WTC11 (cell line): ENCODE data around the gene DNAJB2. TPM values are rescaled to one million over a fixed set of nuclear protein-coding genes. Genes with fewer than 3 reads are reported as not detected.

Experiments used
- ATAC-seq: fragments of 200-7000 bp; cut with Tn5 transposase; 2 replicates; pipeline ENCODE4 v1.10.0; 2021; ENCODE audit warnings: mild to moderate bottlenecking, moderate library complexity
- CTCF ChIA-PET: fragments of 300-600 bp; sonication (Branson Sonifier 250); formaldehyde crosslinking; loops from one replicate; lab custom pipeline; 2021; ENCODE audit warnings: antibody characterized with exemption; lab: Charles Lee
- POLR2A ChIA-PET: fragments of 350-600 bp; sonication (Branson Sonifier 250); formaldehyde crosslinking; loops from one replicate; lab custom pipeline; 2021; ENCODE audit warnings: antibody characterized with exemption; lab: Charles Lee
- DNase-seq: peaks from one replicate; pipeline ENCODE4 v3.0.0; 2021; ENCODE audit warnings: low spot score
- H3K27ac Mint-ChIP-seq: 2 replicates; pipeline ENCODE4 v1.8.0; 2021; ENCODE audit warnings: mixed read lengths
- H3K27me3 Mint-ChIP-seq: 2 replicates; pipeline ENCODE4 v1.8.0; 2021; ENCODE audit warnings: low read depth, mild to moderate bottlenecking, moderate library complexity, mixed read lengths
- H3K36me3 Mint-ChIP-seq: 2 replicates; pipeline ENCODE4 v1.8.0; 2021; ENCODE audit warnings: mixed read lengths
- H3K4me1 Mint-ChIP-seq: 2 replicates; pipeline ENCODE4 v1.8.0; 2022; ENCODE audit warnings: mixed read lengths
- H3K4me3 Mint-ChIP-seq: 2 replicates; pipeline ENCODE4 v1.8.0; 2021; ENCODE audit warnings: mild to moderate bottlenecking, moderate library complexity, mixed read lengths
- H3K9me3 Mint-ChIP-seq: 2 replicates; pipeline ENCODE4 v1.8.0; 2021; ENCODE audit warnings: mixed read lengths
- ATF1 ChIP-seq: sonication (generic); formaldehyde crosslinking; IDR thresholded peaks from 2 replicates; pipeline ENCODE4 v1.8.1; 2023; ENCODE audit warnings: mild to moderate bottlenecking, moderate library complexity, missing genetic modification reagents
- GRHL2 ChIP-seq: fragments of 250-450 bp; sonication (Bioruptor Pico); IDR thresholded peaks from 2 replicates; pipeline ENCODE4 v1.8.0; 2022; ENCODE audit warnings: mild to moderate bottlenecking, moderate library complexity; ENCODE audit not compliant: insufficient replicate concordance, severe bottlenecking
- GTF2I ChIP-seq: fragments of 250-450 bp; sonication (Bioruptor Pico); conservative IDR thresholded peaks from 2 replicates; pipeline ENCODE4 v1.4.0; 2021; ENCODE audit warnings: mild to moderate bottlenecking
- IRF2 ChIP-seq: sonication (generic); formaldehyde crosslinking; IDR thresholded peaks from 2 replicates; pipeline ENCODE4 v1.8.0; 2022; ENCODE audit warnings: low read depth, missing genetic modification reagents, borderline replicate concordance
- JUN ChIP-seq: sonication (generic); formaldehyde crosslinking; IDR thresholded peaks from 2 replicates; pipeline ENCODE4 v1.8.0; 2023; ENCODE audit warnings: mild to moderate bottlenecking, missing genetic modification reagents
- KAT7 ChIP-seq: sonication (generic); formaldehyde crosslinking; IDR thresholded peaks from 2 replicates; pipeline ENCODE4 v1.8.1; 2023; ENCODE audit warnings: missing genetic modification reagents, mild to moderate bottlenecking, borderline replicate concordance
- NFATC4 ChIP-seq: fragments of 250-450 bp; sonication (Bioruptor Pico); IDR thresholded peaks from 2 replicates; pipeline ENCODE4 v1.9.0; 2021; ENCODE audit warnings: mild to moderate bottlenecking
- NFYB ChIP-seq: sonication (generic); formaldehyde crosslinking; conservative IDR thresholded peaks from 2 replicates; pipeline ENCODE4 v1.8.0; 2022; ENCODE audit warnings: low read depth, missing genetic modification reagents
- OVOL2 ChIP-seq: fragments of 250-450 bp; sonication (Bioruptor Pico); IDR thresholded peaks from 2 replicates; pipeline ENCODE4 v1.9.0; 2021; ENCODE audit warnings: mild to moderate bottlenecking, borderline replicate concordance
- RORB ChIP-seq: fragments of 250-450 bp; sonication (Bioruptor Pico); IDR thresholded peaks from 2 replicates; pipeline ENCODE4 v1.9.0; 2021; ENCODE audit warnings: mild to moderate bottlenecking
- TCF7 ChIP-seq: sonication (generic); formaldehyde crosslinking; IDR thresholded peaks from 2 replicates; pipeline ENCODE4 v1.8.0; 2022; ENCODE audit warnings: mild to moderate bottlenecking, low read depth, missing genetic modification reagents, moderate library complexity
- ZNF263 ChIP-seq: sonication (generic); formaldehyde crosslinking; IDR thresholded peaks from 2 replicates; pipeline ENCODE4 v1.8.1; 2022; ENCODE audit warnings: low read depth, mild to moderate bottlenecking, moderate library complexity, missing genetic modification reagents
- ZNF671 ChIP-seq: fragments of 250-450 bp; sonication (Bioruptor Pico); IDR thresholded peaks from 2 replicates; pipeline ENCODE4 v1.8.0; 2021; ENCODE audit warnings: mild to moderate bottlenecking
- total RNA-seq: library from RNA; stranded (reverse); gene quantifications from 3 replicates; pipeline ENCODE4 v1.2.3, GENCODE V29; 2021
- TF ChIP-seq, protein P1 (sequence below): fragments of 250-450 bp; sonication (Bioruptor Pico); IDR thresholded peaks from 2 replicates; pipeline ENCODE4 v1.9.0; 2021; ENCODE audit warnings: mild to moderate bottlenecking, borderline replicate concordance
- TF ChIP-seq, protein P2 (sequence below): sonication (generic); formaldehyde crosslinking; IDR thresholded peaks from 2 replicates; pipeline ENCODE4 v1.8.1; 2023; ENCODE audit warnings: mild to moderate bottlenecking, moderate library complexity, missing genetic modification reagents
- TF ChIP-seq, protein P3 (sequence below): sonication (generic); formaldehyde crosslinking; IDR thresholded peaks from 2 replicates; pipeline ENCODE4 v1.8.0; 2023; ENCODE audit warnings: mild to moderate bottlenecking, missing genetic modification reagents
- TF ChIP-seq, protein P4 (sequence below): sonication (generic); formaldehyde crosslinking; IDR thresholded peaks from 2 replicates; pipeline ENCODE4 v1.8.0; 2022; ENCODE audit warnings: mild to moderate bottlenecking, missing genetic modification reagents
- TF ChIP-seq, protein P5 (sequence below): fragments of 250-450 bp; sonication (Bioruptor Pico); IDR thresholded peaks from 2 replicates; pipeline ENCODE4 v1.9.0; 2021; ENCODE audit warnings: mild to moderate bottlenecking
- TF ChIP-seq, protein P6 (sequence below): fragments of 200-600 bp; IDR thresholded peaks from 2 replicates; pipeline ENCODE4 v1.8.0; 2022; ENCODE audit warnings: antibody characterized with exemption
- TF ChIP-seq, protein P7 (sequence below): sonication (generic); formaldehyde crosslinking; IDR thresholded peaks from 2 replicates; pipeline ENCODE4 v1.8.0; 2022; ENCODE audit warnings: mild to moderate bottlenecking, missing genetic modification reagents

DNAJB2 gene
- total RNA-seq, 1 experiment from 2014 or later: 36.1 TPM

DNA sequence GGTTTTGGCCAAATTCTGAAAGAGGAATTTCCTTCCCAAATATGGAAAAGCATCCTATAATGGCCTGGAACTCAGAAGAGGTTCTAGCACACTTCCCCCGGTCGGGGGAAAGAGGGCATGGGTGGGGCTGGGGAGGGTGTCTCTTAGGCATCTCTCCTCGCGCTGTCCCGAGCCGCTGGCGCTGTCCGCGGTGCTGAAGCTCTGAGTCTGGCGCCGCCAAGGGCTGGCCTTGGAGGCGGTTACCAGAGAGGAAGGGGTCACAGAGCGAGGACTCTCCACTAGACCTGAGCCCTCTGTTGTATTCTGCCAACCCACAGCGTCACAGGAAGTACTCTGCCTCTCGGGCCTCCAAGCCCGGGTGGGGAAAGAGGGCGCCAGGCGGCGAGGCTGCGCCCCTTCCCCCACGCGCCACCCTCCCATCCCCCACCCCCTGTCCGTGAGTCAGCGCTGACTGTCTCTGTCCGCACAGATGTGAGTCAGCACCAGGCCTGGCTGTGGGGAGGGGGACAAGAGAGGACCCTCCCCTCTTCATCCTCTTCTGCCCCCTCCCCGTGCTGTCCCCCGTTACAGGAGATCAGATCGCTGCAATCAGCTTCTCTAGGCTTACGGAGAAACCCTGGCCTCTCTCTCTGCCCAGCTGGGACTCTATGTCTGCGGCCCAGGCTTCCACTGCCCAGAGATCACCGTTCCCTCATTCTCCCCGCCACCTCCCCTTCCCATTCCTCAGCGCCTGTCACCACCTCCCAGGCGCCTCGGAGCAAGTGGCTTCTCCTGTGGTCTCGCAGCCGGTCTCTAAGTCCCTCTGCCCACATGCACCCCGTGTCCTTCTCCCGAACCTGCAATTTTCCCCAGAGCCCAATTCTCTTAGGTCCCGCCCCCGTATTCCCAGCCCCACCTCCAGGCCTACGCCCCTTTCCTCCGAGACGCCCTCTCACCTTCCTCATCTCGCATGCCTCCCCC, 29.3 kb downstream of the DNAJB2 start:
- ChIA-PET CTCF (interaction anchor here (0.9 to 2.4 kb wide), 13 partner anchors 10 to 328 kb away, joined by 3 to 19 read pairs (median 5); no protein-coding TSS in a partner anchor), POLR2A (interaction anchor here (0.7 kb wide), 1 partner anchor 22 kb away, joined by 3 read pairs; no protein-coding TSS in a partner anchor)
- ATAC-seq (peak; percentile 75), DNase-seq (peak; percentile 94)
- Mint-ChIP-seq H3K4me3 (peak overlapping the region; percentile 85), H3K36me3 (no peaks in the 10 kb centered on the region), H3K9me3 (peaks cover 3% of the 10 kb centered on the region), H3K4me1 (peaks cover 22% of the 10 kb centered on the region), H3K27me3 (peaks cover 63% of the 10 kb centered on the region), H3K27ac (no peak overlapping the region)
- TF ChIP-seq ZNF263 (CRISPR knock-in tag) (no peak), ZNF671 (CRISPR knock-in tag) (no peak), IRF2 (CRISPR knock-in tag) (no peak), KAT7 (peak; percentile 77; the same call in 1 of the 2 replicates), GTF2I (CRISPR knock-in tag) (no peak), NFYB (no peak), RORB (CRISPR knock-in tag) (no peak), ATF1 (CRISPR knock-in tag) (peak; percentile 56; the same call in 1 of the 2 replicates), GRHL2 (CRISPR knock-in tag) (no peak), NFATC4 (no peak), TCF7 (CRISPR knock-in tag) (peak; percentile 92), OVOL2 (CRISPR knock-in tag) (no peak), JUN (peak; percentile 96)
- TF ChIP-seq, protein P1, sequence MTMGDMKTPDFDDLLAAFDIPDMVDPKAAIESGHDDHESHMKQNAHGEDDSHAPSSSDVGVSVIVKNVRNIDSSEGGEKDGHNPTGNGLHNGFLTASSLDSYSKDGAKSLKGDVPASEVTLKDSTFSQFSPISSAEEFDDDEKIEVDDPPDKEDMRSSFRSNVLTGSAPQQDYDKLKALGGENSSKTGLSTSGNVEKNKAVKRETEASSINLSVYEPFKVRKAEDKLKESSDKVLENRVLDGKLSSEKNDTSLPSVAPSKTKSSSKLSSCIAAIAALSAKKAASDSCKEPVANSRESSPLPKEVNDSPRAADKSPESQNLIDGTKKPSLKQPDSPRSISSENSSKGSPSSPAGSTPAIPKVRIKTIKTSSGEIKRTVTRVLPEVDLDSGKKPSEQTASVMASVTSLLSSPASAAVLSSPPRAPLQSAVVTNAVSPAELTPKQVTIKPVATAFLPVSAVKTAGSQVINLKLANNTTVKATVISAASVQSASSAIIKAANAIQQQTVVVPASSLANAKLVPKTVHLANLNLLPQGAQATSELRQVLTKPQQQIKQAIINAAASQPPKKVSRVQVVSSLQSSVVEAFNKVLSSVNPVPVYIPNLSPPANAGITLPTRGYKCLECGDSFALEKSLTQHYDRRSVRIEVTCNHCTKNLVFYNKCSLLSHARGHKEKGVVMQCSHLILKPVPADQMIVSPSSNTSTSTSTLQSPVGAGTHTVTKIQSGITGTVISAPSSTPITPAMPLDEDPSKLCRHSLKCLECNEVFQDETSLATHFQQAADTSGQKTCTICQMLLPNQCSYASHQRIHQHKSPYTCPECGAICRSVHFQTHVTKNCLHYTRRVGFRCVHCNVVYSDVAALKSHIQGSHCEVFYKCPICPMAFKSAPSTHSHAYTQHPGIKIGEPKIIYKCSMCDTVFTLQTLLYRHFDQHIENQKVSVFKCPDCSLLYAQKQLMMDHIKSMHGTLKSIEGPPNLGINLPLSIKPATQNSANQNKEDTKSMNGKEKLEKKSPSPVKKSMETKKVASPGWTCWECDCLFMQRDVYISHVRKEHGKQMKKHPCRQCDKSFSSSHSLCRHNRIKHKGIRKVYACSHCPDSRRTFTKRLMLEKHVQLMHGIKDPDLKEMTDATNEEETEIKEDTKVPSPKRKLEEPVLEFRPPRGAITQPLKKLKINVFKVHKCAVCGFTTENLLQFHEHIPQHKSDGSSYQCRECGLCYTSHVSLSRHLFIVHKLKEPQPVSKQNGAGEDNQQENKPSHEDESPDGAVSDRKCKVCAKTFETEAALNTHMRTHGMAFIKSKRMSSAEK: no peak
- TF ChIP-seq, protein P2, sequence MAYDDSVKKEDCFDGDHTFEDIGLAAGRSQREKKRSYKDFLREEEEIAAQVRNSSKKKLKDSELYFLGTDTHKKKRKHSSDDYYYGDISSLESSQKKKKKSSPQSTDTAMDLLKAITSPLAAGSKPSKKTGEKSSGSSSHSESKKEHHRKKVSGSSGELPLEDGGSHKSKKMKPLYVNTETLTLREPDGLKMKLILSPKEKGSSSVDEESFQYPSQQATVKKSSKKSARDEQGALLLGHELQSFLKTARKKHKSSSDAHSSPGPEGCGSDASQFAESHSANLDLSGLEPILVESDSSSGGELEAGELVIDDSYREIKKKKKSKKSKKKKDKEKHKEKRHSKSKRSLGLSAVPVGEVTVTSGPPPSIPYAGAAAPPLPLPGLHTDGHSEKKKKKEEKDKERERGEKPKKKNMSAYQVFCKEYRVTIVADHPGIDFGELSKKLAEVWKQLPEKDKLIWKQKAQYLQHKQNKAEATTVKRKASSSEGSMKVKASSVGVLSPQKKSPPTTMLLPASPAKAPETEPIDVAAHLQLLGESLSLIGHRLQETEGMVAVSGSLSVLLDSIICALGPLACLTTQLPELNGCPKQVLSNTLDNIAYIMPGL (CRISPR knock-in tag): no peak
- TF ChIP-seq, protein P3, sequence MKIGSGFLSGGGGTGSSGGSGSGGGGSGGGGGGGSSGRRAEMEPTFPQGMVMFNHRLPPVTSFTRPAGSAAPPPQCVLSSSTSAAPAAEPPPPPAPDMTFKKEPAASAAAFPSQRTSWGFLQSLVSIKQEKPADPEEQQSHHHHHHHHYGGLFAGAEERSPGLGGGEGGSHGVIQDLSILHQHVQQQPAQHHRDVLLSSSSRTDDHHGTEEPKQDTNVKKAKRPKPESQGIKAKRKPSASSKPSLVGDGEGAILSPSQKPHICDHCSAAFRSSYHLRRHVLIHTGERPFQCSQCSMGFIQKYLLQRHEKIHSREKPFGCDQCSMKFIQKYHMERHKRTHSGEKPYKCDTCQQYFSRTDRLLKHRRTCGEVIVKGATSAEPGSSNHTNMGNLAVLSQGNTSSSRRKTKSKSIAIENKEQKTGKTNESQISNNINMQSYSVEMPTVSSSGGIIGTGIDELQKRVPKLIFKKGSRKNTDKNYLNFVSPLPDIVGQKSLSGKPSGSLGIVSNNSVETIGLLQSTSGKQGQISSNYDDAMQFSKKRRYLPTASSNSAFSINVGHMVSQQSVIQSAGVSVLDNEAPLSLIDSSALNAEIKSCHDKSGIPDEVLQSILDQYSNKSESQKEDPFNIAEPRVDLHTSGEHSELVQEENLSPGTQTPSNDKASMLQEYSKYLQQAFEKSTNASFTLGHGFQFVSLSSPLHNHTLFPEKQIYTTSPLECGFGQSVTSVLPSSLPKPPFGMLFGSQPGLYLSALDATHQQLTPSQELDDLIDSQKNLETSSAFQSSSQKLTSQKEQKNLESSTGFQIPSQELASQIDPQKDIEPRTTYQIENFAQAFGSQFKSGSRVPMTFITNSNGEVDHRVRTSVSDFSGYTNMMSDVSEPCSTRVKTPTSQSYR: peak; percentile 92
- TF ChIP-seq, protein P4, sequence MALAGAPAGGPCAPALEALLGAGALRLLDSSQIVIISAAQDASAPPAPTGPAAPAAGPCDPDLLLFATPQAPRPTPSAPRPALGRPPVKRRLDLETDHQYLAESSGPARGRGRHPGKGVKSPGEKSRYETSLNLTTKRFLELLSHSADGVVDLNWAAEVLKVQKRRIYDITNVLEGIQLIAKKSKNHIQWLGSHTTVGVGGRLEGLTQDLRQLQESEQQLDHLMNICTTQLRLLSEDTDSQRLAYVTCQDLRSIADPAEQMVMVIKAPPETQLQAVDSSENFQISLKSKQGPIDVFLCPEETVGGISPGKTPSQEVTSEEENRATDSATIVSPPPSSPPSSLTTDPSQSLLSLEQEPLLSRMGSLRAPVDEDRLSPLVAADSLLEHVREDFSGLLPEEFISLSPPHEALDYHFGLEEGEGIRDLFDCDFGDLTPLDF (CRISPR knock-in tag): 0 out of 2 replicates have a peak, but pooled peaks have one; percentile 67
- TF ChIP-seq, protein P5, sequence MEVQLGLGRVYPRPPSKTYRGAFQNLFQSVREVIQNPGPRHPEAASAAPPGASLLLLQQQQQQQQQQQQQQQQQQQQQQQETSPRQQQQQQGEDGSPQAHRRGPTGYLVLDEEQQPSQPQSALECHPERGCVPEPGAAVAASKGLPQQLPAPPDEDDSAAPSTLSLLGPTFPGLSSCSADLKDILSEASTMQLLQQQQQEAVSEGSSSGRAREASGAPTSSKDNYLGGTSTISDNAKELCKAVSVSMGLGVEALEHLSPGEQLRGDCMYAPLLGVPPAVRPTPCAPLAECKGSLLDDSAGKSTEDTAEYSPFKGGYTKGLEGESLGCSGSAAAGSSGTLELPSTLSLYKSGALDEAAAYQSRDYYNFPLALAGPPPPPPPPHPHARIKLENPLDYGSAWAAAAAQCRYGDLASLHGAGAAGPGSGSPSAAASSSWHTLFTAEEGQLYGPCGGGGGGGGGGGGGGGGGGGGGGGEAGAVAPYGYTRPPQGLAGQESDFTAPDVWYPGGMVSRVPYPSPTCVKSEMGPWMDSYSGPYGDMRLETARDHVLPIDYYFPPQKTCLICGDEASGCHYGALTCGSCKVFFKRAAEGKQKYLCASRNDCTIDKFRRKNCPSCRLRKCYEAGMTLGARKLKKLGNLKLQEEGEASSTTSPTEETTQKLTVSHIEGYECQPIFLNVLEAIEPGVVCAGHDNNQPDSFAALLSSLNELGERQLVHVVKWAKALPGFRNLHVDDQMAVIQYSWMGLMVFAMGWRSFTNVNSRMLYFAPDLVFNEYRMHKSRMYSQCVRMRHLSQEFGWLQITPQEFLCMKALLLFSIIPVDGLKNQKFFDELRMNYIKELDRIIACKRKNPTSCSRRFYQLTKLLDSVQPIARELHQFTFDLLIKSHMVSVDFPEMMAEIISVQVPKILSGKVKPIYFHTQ (CRISPR knock-in tag): no peak
- TF ChIP-seq, protein P6, sequence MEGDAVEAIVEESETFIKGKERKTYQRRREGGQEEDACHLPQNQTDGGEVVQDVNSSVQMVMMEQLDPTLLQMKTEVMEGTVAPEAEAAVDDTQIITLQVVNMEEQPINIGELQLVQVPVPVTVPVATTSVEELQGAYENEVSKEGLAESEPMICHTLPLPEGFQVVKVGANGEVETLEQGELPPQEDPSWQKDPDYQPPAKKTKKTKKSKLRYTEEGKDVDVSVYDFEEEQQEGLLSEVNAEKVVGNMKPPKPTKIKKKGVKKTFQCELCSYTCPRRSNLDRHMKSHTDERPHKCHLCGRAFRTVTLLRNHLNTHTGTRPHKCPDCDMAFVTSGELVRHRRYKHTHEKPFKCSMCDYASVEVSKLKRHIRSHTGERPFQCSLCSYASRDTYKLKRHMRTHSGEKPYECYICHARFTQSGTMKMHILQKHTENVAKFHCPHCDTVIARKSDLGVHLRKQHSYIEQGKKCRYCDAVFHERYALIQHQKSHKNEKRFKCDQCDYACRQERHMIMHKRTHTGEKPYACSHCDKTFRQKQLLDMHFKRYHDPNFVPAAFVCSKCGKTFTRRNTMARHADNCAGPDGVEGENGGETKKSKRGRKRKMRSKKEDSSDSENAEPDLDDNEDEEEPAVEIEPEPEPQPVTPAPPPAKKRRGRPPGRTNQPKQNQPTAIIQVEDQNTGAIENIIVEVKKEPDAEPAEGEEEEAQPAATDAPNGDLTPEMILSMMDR: no peak
- TF ChIP-seq, protein P7, sequence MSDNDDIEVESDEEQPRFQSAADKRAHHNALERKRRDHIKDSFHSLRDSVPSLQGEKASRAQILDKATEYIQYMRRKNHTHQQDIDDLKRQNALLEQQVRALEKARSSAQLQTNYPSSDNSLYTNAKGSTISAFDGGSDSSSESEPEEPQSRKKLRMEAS (CRISPR knock-in tag): no peak
